Heart right ventricle (tissue), 16 donors: Measurements from ENCODE around the gene IQSEC2. TPM values are rescaled to one million over a fixed set of nuclear protein-coding genes. Genes with fewer than 3 reads are reported as not detected.
A peak's percentile ranks its signal among the peaks of the same experiment; 100 is the strongest.

Experiments
- ATAC-seq, 8 donors: fragments of 200-7000 bp; cut with Tn5 transposase; one replicate each; pipeline ENCODE4 v1.9.1; 2020; ENCODE audit warnings: mild to moderate bottlenecking in 8 of 8, moderate library complexity in 8 of 8, moderate number of reproducible peaks in 1 of 8
- DNase-seq, 2 donors: peaks; one replicate each; pipeline ENCODE4 v3.0.0-alpha.2; 2020
- H3K27ac ChIP-seq, 10 donors: fragments of 200-600 bp; sonication (generic) in 2 of 10; one replicate each; pipeline versions ENCODE4 v1.5.0 to v1.8.0; 2020 to 2022; ENCODE audit warnings: mild to moderate bottlenecking in 3 of 10
- H3K27me3 ChIP-seq, 7 donors: fragments of 200-600 bp; one replicate each; pipeline ENCODE4 v1.8.0; 2021 to 2022; ENCODE audit warnings: mild to moderate bottlenecking in 2 of 7
- H3K36me3 ChIP-seq, 9 donors: fragments of 200-600 bp; sonication (generic) in 1 of 9; one replicate each; pipeline versions ENCODE4 v1.5.0 to v1.8.0; 2020 to 2022; ENCODE audit warnings: mild to moderate bottlenecking in 2 of 9
- H3K4me1 ChIP-seq, 9 donors: fragments of 200-600 bp; sonication (generic) in 1 of 9; one replicate each; pipeline versions ENCODE4 v1.5.0 to v1.8.0; 2020 to 2022; ENCODE audit warnings: mild to moderate bottlenecking in 4 of 9
- H3K4me3 ChIP-seq, 10 donors: fragments of 200-600 bp; sonication (generic) in 2 of 10; one replicate each; pipeline versions ENCODE4 v1.5.0 to v1.8.0; 2020 to 2022; ENCODE audit warnings: mild to moderate bottlenecking in 7 of 10, moderate library complexity in 2 of 10
- H3K9me3 ChIP-seq, 11 donors: fragments of 200-600 bp in 10 of 11; sonication (generic) in 2 of 11; one replicate each; pipeline versions ENCODE4 v1.5.0 to v1.8.0; 2013 to 2022; ENCODE audit warnings: mild to moderate bottlenecking in 2 of 11, control low read depth in 1 of 11, moderate library complexity in 1 of 11
- WGBS, 2 donors: extraction: QIAGEN DNeasy Blood & Tissue Kit; methylation state at CpG; one replicate each; pipeline ENCODE4 v1.1.7; 2013; ENCODE audit warnings: inconsistent platforms in 1 of 2; 5-methylcytosine and 5-hydroxymethylcytosine counted together
- intact Hi-C, 10 donors: fragments of 100-400 bp; cut with DNase I; formaldehyde crosslinking; loops; one replicate each; pipeline versions ENCODE4 v1.11.1 to v1.14.2; 2022
- polyA plus RNA-seq, 2 donors: library from polyadenylated mRNA; stranded (reverse); fragments of 200-250 nt; gene quantifications; one replicate each; pipeline ENCODE4 v1.2.3, GENCODE V29; 2013
- total RNA-seq, 10 donors: library from RNA; stranded (reverse); fragmentation: NEBNext Ultra II Directional in 3 of 10; extraction: Animal tissue kit (Norgen Biotek cat#: 25700) in 3 of 10; gene quantifications; one replicate each; pipeline versions ENCODE4 v1.2.1 to v1.2.4, GENCODE V29; 2021 to 2023
- TF ChIP-seq, protein P1 (sequence below), 9 donors: fragments of 200-600 bp; sonication (generic) in 2 of 9; IDR thresholded peaks; one replicate each; pipeline versions ENCODE4 v1.5.0 to v1.8.0; 2021 to 2022; ENCODE audit warnings: antibody characterized with exemption in 9 of 9, mild to moderate bottlenecking in 5 of 9, moderate library complexity in 1 of 9
- donor health status: Arrhythmogenic right ventricular cardiomyopathy.
- donor health status: ischemic (EF 13 %, LVEDD 7.1; RV severe dilation, severe dysfunction).
- donor health status: healthy with polysubstance abuse.
- donor health status: DM: no; HTN: yes; CAD: no.
- donor health status: DM: no; HTN: no; CAD: no.
- donor health status: ischemic (EF 25% LVEDD 6.9; RV normal size, moderate dysfunction).
- donor health status: ischemic (EF 25% LVEDD 5.7; RV mildly dilated, moderate dysfunction).
- donor health status: healthy.
- donor health status: DM: yes; HTN: yes; CAD: no.
- donor health status: Ischemic cardiomyopathy.
- donor health status: ischemic (EF 35%, LVEDD 5.7; RV mildly dilated, moderate dysfunction).
- donor health status: nonischemic (EF 11% LVEDD 7.7; RV severe dilation, severe dysfunction).
- donor health status: DM: yes; HTN: yes; CAD: no.
- donor health status: PGD.
- donor health status: ischemic (EF 29% LVEDD 5.4; RV normal size, mild dysfunction).
- donor health status: nonischemic (EF 23%, LVEDD 6.1; RV moderate dilation, normal function).

The IQSEC2 gene
- total and polyA plus RNA-seq, 12 donors: 7.9 to 19.4 (median 10.7) TPM

DNA sequence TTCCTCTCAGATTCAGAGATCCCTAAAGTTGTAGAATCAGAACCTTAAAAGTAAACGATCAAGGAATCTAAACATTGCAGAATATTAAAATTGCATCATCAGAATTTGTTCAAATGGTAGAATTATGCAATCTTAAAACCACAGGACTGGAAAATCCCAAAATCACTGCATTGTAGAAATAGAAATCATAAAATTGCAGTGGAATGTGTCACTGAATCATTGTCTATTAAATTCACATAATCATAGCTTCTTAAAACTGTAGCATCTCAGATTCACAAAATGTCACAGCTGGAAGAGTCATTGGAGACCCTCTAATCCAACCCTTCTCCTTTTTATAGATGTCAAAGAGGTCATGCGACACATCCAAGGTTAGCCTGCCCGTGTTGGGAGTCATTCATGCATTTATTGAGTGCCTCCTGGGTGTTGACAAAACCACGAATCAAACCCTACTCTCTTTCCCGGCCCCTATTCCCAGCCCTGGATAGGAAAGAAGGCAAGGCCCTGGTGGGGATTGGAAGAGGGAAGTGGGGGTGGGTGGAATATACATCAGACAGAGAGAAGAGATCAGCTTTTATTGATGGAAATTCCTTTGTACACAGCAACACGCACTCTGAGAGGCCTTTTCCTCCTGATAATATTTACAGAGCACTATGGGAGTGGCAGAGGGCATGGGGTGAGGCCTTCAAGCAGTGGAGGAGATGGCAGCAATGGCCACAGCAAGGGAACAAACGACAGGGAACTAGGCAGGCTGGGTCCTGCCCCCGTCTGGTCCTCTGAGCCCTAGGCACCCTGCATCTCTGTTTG is 15.4 kb downstream of the IQSEC2 start:
- 76% methylated on average over 8 of the region's 8 CpGs for WGBS, 2 donors
- no peak overlapping the region for H3K4me3 ChIP-seq
- DNase-seq (no peak), ATAC-seq (no peak)
- peaks cover 0 to 66% (median 0%) of the 10 kb centered on the region in 7 donors for H3K27me3 ChIP-seq
- H3K27ac ChIP-seq: peak overlapping the region in 1 of 10 donors; percentile 56
- intact Hi-C loops: no loop called here
- no peaks in the 10 kb centered on the region for H3K9me3 ChIP-seq
- H3K4me1 ChIP-seq: peaks cover 0 to 60% (median 0%) of the 10 kb centered on the region in 9 donors
- no peaks in the 10 kb centered on the region for H3K36me3 ChIP-seq
- TF ChIP-seq, protein P1, sequence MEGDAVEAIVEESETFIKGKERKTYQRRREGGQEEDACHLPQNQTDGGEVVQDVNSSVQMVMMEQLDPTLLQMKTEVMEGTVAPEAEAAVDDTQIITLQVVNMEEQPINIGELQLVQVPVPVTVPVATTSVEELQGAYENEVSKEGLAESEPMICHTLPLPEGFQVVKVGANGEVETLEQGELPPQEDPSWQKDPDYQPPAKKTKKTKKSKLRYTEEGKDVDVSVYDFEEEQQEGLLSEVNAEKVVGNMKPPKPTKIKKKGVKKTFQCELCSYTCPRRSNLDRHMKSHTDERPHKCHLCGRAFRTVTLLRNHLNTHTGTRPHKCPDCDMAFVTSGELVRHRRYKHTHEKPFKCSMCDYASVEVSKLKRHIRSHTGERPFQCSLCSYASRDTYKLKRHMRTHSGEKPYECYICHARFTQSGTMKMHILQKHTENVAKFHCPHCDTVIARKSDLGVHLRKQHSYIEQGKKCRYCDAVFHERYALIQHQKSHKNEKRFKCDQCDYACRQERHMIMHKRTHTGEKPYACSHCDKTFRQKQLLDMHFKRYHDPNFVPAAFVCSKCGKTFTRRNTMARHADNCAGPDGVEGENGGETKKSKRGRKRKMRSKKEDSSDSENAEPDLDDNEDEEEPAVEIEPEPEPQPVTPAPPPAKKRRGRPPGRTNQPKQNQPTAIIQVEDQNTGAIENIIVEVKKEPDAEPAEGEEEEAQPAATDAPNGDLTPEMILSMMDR (IDR thresholded peaks at IDR 0.05): no peak

DNA sequence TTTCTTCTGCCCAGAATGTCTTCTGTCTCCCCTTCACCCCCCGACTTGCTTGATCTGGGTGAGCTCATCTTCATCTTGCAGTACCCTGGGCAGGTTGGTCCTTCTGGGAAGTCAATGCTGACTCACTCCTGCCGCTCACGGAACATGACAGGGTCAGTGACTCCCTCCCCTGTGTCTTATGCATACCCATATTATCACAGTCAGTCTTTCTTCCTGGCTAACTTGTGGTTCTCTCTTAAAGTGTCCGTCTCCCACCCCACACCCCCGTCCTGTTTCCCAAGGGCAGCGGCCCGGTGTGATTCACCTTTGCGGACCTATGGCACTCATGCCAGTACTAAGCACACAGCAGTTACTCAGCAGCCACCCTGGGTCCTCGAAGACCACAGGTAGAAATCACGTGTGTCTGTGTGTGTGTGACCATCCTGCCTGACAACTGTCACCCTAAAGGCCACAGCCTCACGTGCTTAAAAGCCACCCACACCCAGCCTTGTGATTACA is 17.7 kb downstream of the IQSEC2 start:
- Histone ChIP-seq H3K27ac (no peak overlapping the region), H3K9me3 (no peaks in the 10 kb centered on the region), H3K4me3 (no peak overlapping the region), H3K36me3 (no peaks in the 10 kb centered on the region), H3K4me1 (peaks cover 0 to 60% (median 0%) of the 10 kb centered on the region in 9 donors), H3K27me3 (peaks cover 0 to 64% (median 0%) of the 10 kb centered on the region in 7 donors)
- intact Hi-C loops: no loop called here
- TF ChIP-seq, protein P1 (IDR thresholded peaks at IDR 0.05): no peak
- no peak for ATAC-seq
- WGBS, 2 donors: 79 to 80% methylated on average over 11 of the region's 11 CpGs
- DNase-seq: no peak

DNA sequence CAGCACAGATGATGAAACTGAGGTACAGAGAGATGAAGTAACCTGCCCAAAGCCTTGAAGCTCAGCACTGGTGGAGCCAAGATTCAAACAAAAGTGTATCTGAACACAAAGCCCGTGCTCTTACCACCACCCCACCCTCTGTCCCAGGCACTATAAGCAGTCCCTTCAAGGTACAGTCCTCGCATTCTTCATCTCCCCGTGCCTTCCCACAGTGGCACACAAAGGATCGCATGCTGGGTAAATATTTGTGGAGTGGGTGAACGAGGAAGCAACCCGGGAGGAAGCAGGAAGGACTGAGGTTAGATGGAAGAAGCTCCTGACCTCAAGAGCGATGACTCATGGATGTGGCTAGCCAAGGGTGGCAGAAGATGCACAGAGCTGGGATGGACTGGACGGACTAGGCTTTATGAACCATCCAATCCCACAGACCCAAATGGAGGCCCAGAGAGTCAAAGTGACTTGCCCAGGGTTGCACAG is 18.4 kb downstream of the IQSEC2 start:
- ATAC-seq (peak in 2 of 8 donors; percentile 23 to 53), DNase-seq (no peak)
- peak overlapping the region in 1 of 10 donors; percentile 14 for H3K27ac ChIP-seq
- peaks cover 0 to 64% (median 0%) of the 10 kb centered on the region in 7 donors for H3K27me3 ChIP-seq
- TF ChIP-seq, protein P1 (IDR thresholded peaks at IDR 0.05): no peak
- H3K9me3 ChIP-seq: no peaks in the 10 kb centered on the region
- intact Hi-C loops: no loop called here
- WGBS, 2 donors: 60 to 67% methylated on average over 8 of the region's 8 CpGs
- H3K36me3 ChIP-seq: no peaks in the 10 kb centered on the region
- H3K4me3 ChIP-seq: no peak overlapping the region
- H3K4me1 ChIP-seq: peaks cover 0 to 55% (median 0%) of the 10 kb centered on the region in 9 donors

DNA sequence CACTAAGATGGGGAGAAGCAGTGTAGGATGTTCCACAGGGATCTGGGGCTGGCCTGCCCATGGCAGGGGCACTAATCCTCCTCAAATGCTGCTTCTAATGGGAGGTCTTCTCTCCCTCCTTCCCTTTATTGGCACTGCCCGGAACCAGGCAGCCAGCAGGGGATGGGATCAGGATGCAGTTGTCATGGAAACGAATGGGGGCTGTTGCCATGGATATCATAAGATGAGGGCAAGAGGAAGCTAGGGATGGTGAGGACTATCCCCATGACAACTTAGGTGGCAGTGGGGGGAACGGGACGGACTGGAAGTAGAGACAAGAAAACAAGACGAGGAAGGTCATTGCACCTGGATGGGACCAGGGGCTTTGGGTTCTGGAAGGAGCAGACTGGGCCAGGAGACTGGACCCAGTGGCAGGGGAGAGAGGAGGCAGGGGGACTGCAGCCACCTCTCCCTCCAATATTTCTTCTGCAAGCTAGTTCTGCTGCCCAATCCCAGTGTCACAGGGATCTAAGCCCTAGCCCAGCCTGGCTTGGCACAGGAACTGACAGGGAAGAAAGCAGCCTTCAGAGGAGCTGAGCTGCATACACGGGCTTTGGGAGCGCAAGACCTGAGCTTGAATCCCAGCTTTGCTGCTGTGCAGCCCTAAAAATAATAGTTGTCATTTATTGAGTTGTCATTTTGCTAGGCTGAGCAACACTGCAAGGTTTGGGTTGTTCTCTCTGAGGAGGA is 19.0 kb downstream of the IQSEC2 start:
- WGBS, 2 donors: 78 to 86% methylated on average over 4 to 7 of the region's 7 CpGs
- Histone ChIP-seq H3K4me1 (peaks cover 0 to 50% (median 0%) of the 10 kb centered on the region in 9 donors), H3K36me3 (no peaks in the 10 kb centered on the region), H3K9me3 (no peaks in the 10 kb centered on the region), H3K27me3 (peaks cover 0 to 64% (median 0%) of the 10 kb centered on the region in 7 donors), H3K4me3 (no peak overlapping the region), H3K27ac (peak overlapping the region in 1 of 10 donors; percentile 14)
- DNase-seq (no peak), ATAC-seq (no peak)
- intact Hi-C loops: no loop called here
- TF ChIP-seq, protein P1 (IDR thresholded peaks at IDR 0.05): no peak
